ENCODE results near the gene GRK4.
"Not testable (repeated sequence)": the region's sequence is repeated elsewhere in the genome, so short reads cannot be mapped to it uniquely, and the experiment has no call there.

Gene GRK4

DNA sequence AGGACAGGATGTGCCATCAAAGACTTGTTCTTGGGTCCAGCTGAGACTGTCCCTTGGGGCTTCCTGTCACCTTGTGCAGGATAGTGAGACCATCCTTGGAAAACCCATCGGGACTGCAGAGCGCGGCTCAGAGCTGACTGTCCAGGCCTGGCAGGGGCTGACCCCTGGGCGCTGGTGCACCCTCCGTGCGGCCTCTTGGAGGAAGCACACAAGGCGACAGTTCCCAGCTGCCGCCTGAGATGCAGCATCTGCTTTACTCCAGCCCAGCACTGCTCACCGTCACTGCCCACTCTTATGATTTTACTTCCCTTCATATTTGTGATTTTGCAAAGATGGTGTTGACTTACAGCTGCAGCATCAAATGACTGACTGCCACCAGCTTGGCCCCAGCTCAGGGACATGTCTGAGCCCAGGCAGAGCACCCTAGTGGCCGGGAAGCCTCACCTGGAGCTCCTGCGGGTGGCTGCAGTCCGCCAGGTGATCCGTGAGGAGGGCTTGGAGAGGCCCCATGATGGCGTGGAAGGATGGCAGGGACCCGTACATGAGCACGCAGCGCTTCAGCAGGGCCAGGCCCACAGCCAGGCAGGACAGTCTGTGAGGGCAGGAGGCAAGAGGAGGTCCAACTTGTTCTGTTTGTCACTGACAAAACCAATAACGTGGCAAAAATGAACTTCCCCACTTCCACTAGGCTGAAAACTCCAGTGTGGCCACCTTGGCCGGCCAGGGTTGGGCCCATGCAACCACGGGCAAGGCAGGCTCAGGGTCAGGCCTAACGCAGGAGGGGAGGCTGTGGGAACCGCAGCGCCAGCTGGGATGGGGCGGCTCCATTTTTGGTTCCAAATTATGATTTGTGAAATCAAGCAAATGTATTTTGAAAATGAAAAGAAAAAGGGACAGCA lies 22.0 kb upstream of the GRK4 start:
- TF ChIP-seq, protein P1, sequence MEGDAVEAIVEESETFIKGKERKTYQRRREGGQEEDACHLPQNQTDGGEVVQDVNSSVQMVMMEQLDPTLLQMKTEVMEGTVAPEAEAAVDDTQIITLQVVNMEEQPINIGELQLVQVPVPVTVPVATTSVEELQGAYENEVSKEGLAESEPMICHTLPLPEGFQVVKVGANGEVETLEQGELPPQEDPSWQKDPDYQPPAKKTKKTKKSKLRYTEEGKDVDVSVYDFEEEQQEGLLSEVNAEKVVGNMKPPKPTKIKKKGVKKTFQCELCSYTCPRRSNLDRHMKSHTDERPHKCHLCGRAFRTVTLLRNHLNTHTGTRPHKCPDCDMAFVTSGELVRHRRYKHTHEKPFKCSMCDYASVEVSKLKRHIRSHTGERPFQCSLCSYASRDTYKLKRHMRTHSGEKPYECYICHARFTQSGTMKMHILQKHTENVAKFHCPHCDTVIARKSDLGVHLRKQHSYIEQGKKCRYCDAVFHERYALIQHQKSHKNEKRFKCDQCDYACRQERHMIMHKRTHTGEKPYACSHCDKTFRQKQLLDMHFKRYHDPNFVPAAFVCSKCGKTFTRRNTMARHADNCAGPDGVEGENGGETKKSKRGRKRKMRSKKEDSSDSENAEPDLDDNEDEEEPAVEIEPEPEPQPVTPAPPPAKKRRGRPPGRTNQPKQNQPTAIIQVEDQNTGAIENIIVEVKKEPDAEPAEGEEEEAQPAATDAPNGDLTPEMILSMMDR (IDR thresholded peaks at IDR 0.05; ENCODE audit: borderline replicate concordance, insufficient read depth, low read depth, low read length) = no peak
- H3K4me3 ChIP-seq (ENCODE audit: low read depth, low read length) = no peak overlapping the region

DNA sequence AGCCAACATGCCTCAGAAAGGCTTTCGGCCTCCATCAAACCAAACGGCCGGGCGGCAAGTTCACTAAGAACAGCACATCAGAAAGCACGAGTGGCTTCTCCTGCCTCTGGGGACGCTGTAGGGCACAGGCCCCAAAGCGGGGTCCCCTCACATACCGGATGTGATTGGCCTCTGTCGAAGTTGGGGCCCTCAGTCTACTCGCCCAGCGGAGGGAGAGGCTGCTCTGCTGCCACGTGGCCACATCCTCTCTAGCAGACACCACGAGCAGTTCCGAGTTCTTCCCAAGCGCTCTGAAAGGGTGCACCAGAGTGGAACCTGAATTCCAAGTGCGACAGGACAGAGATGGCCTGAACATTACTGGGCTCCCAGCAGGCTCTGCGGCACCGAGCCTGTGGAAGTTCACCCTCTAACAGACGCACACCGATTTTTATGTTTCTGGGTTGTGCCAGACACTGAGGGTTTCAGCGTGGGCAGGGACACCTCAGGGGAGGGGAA lies 21.3 kb upstream of the GRK4 start:
- H3K4me3 ChIP-seq (ENCODE audit: low read depth, low read length) = no peak overlapping the region
- TF ChIP-seq, protein P1 (IDR thresholded peaks at IDR 0.05; ENCODE audit: borderline replicate concordance, insufficient read depth, low read depth, low read length) = no peak

DNA sequence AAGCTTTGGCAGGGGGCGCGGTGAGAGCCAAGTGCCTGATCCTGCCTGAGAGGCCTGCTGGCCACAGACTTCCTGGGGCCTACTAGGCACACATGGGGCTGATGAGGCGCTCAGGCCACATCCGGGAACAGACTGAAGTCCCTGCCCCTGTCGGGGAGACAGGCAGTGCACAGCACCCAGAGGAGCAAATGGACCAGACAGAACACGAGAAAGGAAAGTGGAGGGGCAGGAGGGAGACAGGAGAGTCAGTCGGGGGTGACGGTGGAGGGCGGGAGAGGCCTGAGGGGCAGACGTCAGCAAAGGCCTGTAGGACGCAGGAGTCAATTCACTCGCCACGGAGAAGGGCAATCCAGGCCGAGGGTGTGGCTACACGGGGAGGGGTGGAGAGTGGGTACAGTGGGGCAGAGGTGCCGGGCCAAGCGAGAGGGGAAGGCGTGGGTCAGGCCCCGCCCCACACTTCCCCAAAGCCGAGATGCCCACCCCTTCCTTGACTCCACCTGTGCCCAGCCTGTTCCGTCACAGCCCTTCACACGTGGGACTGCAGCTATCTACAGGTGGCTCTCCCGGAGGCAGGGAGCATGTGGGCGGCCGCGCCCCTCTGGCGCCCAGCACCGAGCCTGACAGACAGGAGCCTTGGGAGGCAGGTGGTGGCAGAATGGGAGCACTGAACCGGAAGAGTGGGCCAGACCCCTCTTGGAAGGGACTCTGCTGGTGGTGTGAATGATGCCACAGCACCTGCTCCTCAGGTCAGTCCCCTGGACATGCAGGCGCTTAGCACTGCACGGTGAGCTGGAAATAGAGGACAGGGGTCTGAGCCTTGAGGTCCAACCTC lies 20.6 kb upstream of the GRK4 start:
- H3K4me3 ChIP-seq (ENCODE audit: low read depth, low read length) = no peak overlapping the region
- TF ChIP-seq, protein P1 (IDR thresholded peaks at IDR 0.05; ENCODE audit: borderline replicate concordance, insufficient read depth, low read depth, low read length) = no peak

DNA sequence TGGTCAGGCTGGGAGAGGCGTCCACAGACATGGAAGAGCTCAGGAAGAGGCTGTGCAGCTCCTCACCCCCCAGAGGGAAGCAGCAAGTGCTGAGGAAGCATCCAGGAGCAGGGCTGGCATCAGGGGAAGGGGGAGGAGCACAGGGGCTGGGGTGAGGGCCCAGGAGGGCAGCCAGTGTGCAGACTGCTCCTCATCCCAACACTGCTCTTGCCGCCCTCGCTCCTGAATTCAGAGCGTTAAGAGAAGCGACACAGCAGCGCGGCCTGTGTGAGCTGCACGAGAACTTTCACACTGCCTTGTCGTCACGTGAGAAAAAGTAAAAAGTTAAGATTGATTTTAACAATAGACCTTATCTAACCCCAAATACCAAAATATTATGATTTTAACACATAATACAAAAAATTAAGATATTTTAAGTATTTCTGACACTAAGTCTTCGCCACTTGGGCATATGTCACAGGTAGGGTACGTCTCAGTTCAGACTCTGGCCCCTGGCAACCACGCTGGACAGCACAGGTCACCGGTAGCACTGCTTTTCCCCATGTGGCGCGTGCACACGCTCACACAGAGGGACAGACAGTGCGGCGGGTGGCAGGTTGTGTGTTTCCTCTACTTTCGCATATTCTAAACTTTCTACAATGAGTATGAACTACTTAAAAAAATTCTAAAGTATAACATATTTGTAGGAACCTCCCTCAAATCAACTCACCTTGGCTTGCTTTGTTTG lies 19.8 kb upstream of the GRK4 start:
- TF ChIP-seq, protein P1 (IDR thresholded peaks at IDR 0.05; ENCODE audit: borderline replicate concordance, insufficient read depth, low read depth, low read length) = no peak
- no peak overlapping the region for H3K4me3 ChIP-seq (ENCODE audit: low read depth, low read length)

DNA sequence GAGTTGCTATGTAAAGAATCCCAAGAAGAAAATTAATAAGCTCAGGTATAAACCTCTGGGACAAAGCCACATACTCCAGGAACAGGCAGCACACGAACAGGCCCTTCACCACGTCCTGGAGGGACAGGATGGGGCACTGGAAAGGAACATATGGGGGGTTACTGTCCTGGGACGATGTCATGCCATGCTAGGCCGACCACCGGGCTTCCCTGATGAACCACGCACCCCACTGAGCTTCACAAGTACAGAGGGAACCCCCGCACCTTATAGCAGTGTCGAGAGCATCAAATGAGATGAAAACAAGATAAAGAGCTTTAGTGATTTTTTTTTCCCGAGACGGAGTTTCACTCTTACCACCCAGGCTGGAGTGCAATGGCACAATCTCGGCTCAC lies 19.3 kb upstream of the GRK4 start:
- TF ChIP-seq, protein P1 (IDR thresholded peaks at IDR 0.05; ENCODE audit: borderline replicate concordance, insufficient read depth, low read depth, low read length) = no peak

DNA sequence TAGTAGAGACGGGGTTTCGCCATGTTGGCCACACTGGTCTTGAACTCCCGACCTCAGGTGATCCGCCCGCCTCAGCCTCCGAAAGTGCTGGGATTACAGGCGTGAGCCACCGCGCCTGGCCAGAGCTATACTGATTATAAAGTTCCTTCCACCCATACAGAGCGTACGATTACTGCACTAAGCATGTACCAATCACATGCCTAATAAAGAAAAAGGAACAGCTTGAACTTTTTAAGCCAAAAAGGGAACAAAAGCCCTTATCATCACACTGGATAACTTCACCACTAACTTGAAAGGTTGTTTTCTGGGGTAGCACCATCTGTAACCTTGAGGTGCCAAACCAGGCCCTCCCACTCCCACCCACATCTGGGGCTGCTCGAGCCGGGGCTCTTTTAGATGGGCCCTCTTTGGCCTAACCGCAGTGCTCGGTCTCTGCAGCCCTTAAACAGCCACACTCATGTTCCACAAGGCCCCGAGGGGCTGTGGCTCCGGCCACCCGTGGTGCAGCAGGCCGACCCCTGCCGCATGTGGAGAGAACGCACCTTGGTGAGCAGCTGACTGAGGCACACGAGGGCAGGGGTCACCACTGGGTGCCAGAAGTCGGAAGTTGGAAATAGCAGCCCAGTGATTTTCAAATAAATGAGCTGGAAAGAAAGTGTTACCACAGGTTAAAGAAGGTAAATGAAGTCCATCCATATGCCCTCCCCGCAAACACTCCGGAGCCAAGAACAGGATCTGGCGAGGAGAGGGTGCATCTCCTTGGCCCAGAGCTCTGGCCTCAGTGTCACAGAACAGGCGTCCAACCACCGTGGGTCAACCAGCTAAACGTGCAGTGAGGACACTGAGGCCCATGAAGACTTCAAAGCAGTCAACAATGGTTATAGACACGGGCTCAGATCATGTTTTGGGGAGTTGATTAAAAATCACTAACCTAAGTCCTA lies 18.5 kb upstream of the GRK4 start:
- no peak overlapping the region for H3K4me3 ChIP-seq (ENCODE audit: low read depth, low read length)
- TF ChIP-seq, protein P1 (IDR thresholded peaks at IDR 0.05; ENCODE audit: borderline replicate concordance, insufficient read depth, low read depth, low read length) = no peak

More for the DNA sequence above, 19.3 kb upstream of the GRK4 start:
- no peak overlapping the region for H3K4me3 ChIP-seq (ENCODE audit: low read depth, low read length)

DNA sequence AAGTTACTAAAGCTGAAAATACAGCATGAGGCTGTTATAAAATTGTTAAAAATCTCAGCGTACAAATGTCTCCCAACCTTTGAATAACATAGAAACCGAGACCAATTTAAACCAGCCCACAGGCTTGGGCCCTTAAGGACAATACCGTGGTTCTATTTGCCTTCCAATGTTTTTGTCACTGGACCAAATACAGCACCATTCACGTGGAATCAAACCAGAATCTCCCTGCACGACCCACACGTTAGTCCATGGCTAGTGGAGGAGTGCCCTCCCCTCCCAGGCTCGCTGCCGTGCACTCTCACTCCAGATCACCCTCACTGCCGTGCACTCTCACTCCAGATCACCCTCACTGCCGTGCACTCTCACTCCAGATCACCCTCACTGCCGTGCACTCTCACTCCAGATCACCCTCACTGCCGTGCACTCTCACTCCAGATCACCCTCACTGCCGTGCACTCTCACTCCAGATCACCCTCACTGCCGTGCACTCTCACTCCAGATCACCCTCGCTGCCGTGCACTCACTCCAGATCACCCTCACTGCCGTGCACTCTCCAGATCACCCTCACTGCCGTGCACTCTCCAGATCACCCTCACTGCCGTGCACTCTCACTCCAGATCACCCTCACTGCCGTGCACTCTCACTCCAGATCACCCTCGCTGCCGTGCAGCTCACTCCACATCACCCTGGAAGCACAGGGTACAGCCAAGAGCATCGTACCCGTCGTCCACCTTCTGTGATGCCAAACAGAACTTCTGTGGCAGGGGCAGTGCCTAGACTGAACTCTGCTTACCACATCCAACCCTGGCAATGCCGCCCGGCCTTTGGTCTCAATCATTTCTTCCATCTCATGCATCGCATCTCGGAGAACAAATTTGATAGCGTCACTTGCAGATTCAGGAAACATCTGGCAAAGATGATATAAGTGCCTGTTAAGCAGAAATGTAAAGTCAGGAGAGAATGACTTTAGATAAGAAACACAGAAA lies 17.5 kb upstream of the GRK4 start:
- H3K4me3 ChIP-seq (ENCODE audit: low read depth, low read length) = not testable (repeated sequence)

All from GM12875 (cell line).